AG09309 (cell line): ENCODE results near the gene IGF1R.

ENCODE experiments used
- DNase-seq: peaks from one replicate; pipeline ENCODE4 v3.0.0-alpha.2; 2010; ENCODE audit warnings: low read depth
- H3K4me3 ChIP-seq: 2 replicates; pipeline ENCODE4 v1.5.1; 2011; ENCODE audit warnings: mild to moderate bottlenecking, low read depth, low read length, moderate library complexity; ENCODE audit not compliant: control insufficient read depth
- CTCF ChIP-seq: IDR thresholded peaks from 2 replicates; pipeline ENCODE4 v1.5.1; 2011; ENCODE audit warnings: mild to moderate bottlenecking, low read depth, low read length, inconsistent platforms; ENCODE audit not compliant: insufficient read depth, control insufficient read depth; ENCODE audit errors: missing control alignments

Gene IGF1R

GRCh38 chr15:98923579-98923978 lies 275.2 kb downstream of the IGF1R start:
- no peak overlapping the region for H3K4me3 ChIP-seq
- no peak for TF ChIP-seq CTCF
- no peak for DNase-seq

- TF ChIP-seq CTCF: no peak
- no peak for DNase-seq
These were observed 276.2 kb downstream of the IGF1R start for GRCh38 chr15:98924401-98925049.

GRCh38 chr15:98926236-98926635 lies 277.9 kb downstream of the IGF1R start:
- DNase-seq: no peak
- TF ChIP-seq CTCF: no peak
- H3K4me3 ChIP-seq: no peak overlapping the region

More at GRCh38 chr15:98924401-98925049, 276.2 kb downstream of the IGF1R start:
- no peak overlapping the region for H3K4me3 ChIP-seq

GRCh38 chr15:98927022-98927421 lies 278.7 kb downstream of the IGF1R start:
- no peak for TF ChIP-seq CTCF
- no peak overlapping the region for H3K4me3 ChIP-seq
- DNase-seq: no peak

GRCh38 chr15:98927996-98928395 lies 279.7 kb downstream of the IGF1R start:
- no peak overlapping the region for H3K4me3 ChIP-seq
- TF ChIP-seq CTCF: no peak
- DNase-seq: no peak

GRCh38 chr15:98930576-98930975 lies 282.2 kb downstream of the IGF1R start:
- H3K4me3 ChIP-seq: no peak overlapping the region
- DNase-seq: no peak
- no peak for TF ChIP-seq CTCF
